IMR-90 (cell line): ENCODE measurements around the gene SLC27A4. TPM values are rescaled to one million over a fixed set of nuclear protein-coding genes. Genes with fewer than 3 reads are reported as not detected.
A peak's percentile ranks its signal among the peaks of the same experiment; 100 is the strongest.

ENCODE experiments used
- ATAC-seq: fragments of 200-7000 bp; cut with Tn5 transposase; 2 replicates; pipeline ENCODE4 v1.9.1; 2020; ENCODE audit warnings: low read depth, mild to moderate bottlenecking, moderate library complexity
- BruUV-seq: library from RNA; stranded (reverse); fragments of 400-500 nt; replicated peaks from 2 replicates; lab custom pipeline; 2021; lab: Mats Ljungman, UMichigan
- CTCF ChIA-PET: fragments of 300-600 bp; formaldehyde crosslinking; extraction: SDS; loops from one replicate; lab custom pipeline; 2021; ENCODE audit warnings: antibody characterized with exemption; lab: Yijun Ruan, JAX
- POLR2A ChIA-PET: fragments of 300-600 bp; sonication (Branson Sonifier 250); formaldehyde crosslinking; loops from one replicate; lab custom pipeline; 2022; ENCODE audit warnings: antibody characterized with exemption; ENCODE audit not compliant: unreplicated experiment; lab: Charles Lee
- DNase-seq: peaks from one replicate; pipeline ENCODE4 v3.0.0; 2013
- H2AFZ ChIP-seq: replicated peaks from 2 replicates; pipeline ENCODE3; 2013; ENCODE audit warnings: low read length, mild to moderate bottlenecking; ENCODE audit not compliant: poor library complexity
- H2AK5ac ChIP-seq: 2 replicates; pipeline ENCODE4 v1.6.1; 2013; ENCODE audit warnings: low read depth, low read length, inconsistent platforms
- H2AK9ac ChIP-seq: replicated peaks from 2 replicates; pipeline ENCODE3; 2013; ENCODE audit warnings: mild to moderate bottlenecking, low read depth, low read length, moderate library complexity; ENCODE audit not compliant: poor library complexity
- H2BK120ac ChIP-seq: 2 replicates; pipeline ENCODE4 v1.6.1; 2013; ENCODE audit warnings: low read depth, low read length, inconsistent platforms
- H2BK15ac ChIP-seq: 3 replicates; pipeline ENCODE4 v1.6.1; 2013; ENCODE audit warnings: low read depth, low read length, inconsistent platforms
- H2BK20ac ChIP-seq: 2 replicates; pipeline ENCODE4 v1.6.1; 2013; ENCODE audit warnings: low read depth, mild to moderate bottlenecking, inconsistent platforms, low read length, moderate library complexity
- H2BK5ac ChIP-seq: 2 replicates; pipeline ENCODE4 v1.6.1; 2013; ENCODE audit warnings: mild to moderate bottlenecking, low read depth, low read length, inconsistent platforms; ENCODE audit not compliant: poor library complexity, severe bottlenecking
- H3K14ac ChIP-seq: replicated peaks from 2 replicates; pipeline ENCODE4 v1.6.1; 2013; ENCODE audit warnings: low read depth, low read length, inconsistent platforms
- H3K18ac ChIP-seq: 2 replicates; pipeline ENCODE4 v1.6.1; 2013; ENCODE audit warnings: low read depth, low read length, control low read depth
- H3K23ac ChIP-seq: 2 replicates; pipeline ENCODE4 v1.6.1; 2013; ENCODE audit warnings: low read depth, low read length, inconsistent platforms
- H3K27ac ChIP-seq: 2 replicates; pipeline ENCODE4 v1.5.1; 2013; ENCODE audit warnings: mild to moderate bottlenecking, control low read depth, low read length; ENCODE audit not compliant: insufficient read depth
- H3K27me3 ChIP-seq: 2 replicates; pipeline ENCODE4 v1.6.1; 2013; ENCODE audit warnings: low read length; ENCODE audit not compliant: control insufficient read depth, insufficient read depth
- H3K36me3 ChIP-seq: 2 replicates; pipeline ENCODE4 v1.6.1; 2013; ENCODE audit warnings: low read length, mixed read lengths; ENCODE audit not compliant: control insufficient read depth, insufficient read depth
- H3K4ac ChIP-seq: 2 replicates; pipeline ENCODE4 v1.6.1; 2013; ENCODE audit warnings: low read depth, low read length, inconsistent platforms
- H3K4me1 ChIP-seq: 2 replicates; pipeline ENCODE4 v1.6.1; 2013; ENCODE audit warnings: low read length, mixed read lengths; ENCODE audit not compliant: control insufficient read depth, insufficient read depth
- H3K4me2 ChIP-seq: 2 replicates; pipeline ENCODE4 v1.6.1; 2013; ENCODE audit warnings: low read depth, mild to moderate bottlenecking, control low read depth, low read length, moderate library complexity
- H3K4me3 ChIP-seq: 2 replicates; pipeline ENCODE4 v1.5.1; 2013; ENCODE audit warnings: low read depth, mild to moderate bottlenecking, control low read depth, low read length, moderate library complexity; ENCODE audit not compliant: insufficient read depth
- H3K56ac ChIP-seq: 2 replicates; pipeline ENCODE4 v1.6.1; 2013; ENCODE audit warnings: low read length, inconsistent platforms; ENCODE audit not compliant: insufficient read depth; ENCODE audit errors: extremely low read depth
- H3K79me1 ChIP-seq, 2 experiments: 2 replicates each; pipeline ENCODE4 v1.6.1; 2013; ENCODE audit warnings: low read length in 2 of 2, inconsistent platforms in 1 of 2, low read depth in 1 of 2
- H3K9ac ChIP-seq: 2 replicates; pipeline ENCODE4 v1.6.1; 2013; ENCODE audit warnings: low read depth, low read length, control low read depth
- H3K9me1 ChIP-seq: 2 replicates; pipeline ENCODE4 v1.6.1; 2013; ENCODE audit warnings: low read length, inconsistent platforms; ENCODE audit not compliant: insufficient read depth
- H3K9me3 ChIP-seq: 2 replicates; pipeline ENCODE4 v1.6.1; 2013; ENCODE audit warnings: low read length; ENCODE audit not compliant: control insufficient read depth, insufficient read depth
- H4K20me1 ChIP-seq: 2 replicates; pipeline ENCODE4 v1.6.1; 2013; ENCODE audit warnings: low read length, inconsistent platforms; ENCODE audit not compliant: insufficient read depth
- H4K5ac ChIP-seq: 2 replicates; pipeline ENCODE4 v1.6.1; 2013; ENCODE audit warnings: mild to moderate bottlenecking, low read depth, low read length, control low read depth
- H4K8ac ChIP-seq, 2 experiments: 2 replicates each; pipeline ENCODE4 v1.6.1; 2013; ENCODE audit warnings: low read depth in 2 of 2, low read length in 2 of 2, control low read depth in 1 of 2, inconsistent platforms in 1 of 2
- H4K91ac ChIP-seq: 2 replicates; pipeline ENCODE4 v1.6.1; 2013; ENCODE audit warnings: low read depth, low read length, inconsistent platforms; ENCODE audit not compliant: insufficient read depth
- BHLHE40 ChIP-seq: fragments of 150-350 bp; IDR thresholded peaks from 2 replicates; pipeline ENCODE4 v1.6.1; 2016; ENCODE audit warnings: mild to moderate bottlenecking, low read depth, low read length
- CEBPB ChIP-seq: IDR thresholded peaks from 2 replicates; pipeline ENCODE4 v1.6.1; 2012; ENCODE audit warnings: low read depth, low read length, improper control_type of control experiment
- CHD1 ChIP-seq: IDR thresholded peaks from 2 replicates; pipeline ENCODE4 v1.6.1; 2012; ENCODE audit warnings: low read depth, low read length, improper control_type of control experiment
- CTCF ChIP-seq: conservative IDR thresholded peaks from 2 replicates; pipeline ENCODE4 v1.5.1; 2012; ENCODE audit warnings: mild to moderate bottlenecking, low read depth, low read length, improper control_type of control experiment
- ELK1 ChIP-seq: fragments of 150-350 bp; IDR thresholded peaks from 2 replicates; pipeline ENCODE4 v1.6.1; 2016; ENCODE audit warnings: low read depth, mild to moderate bottlenecking, low read length, moderate library complexity, borderline replicate concordance
- FOS ChIP-seq: fragments of 150-350 bp; IDR thresholded peaks from 2 replicates; pipeline ENCODE4 v1.6.1; 2016; ENCODE audit warnings: low read depth, low read length
- MAZ ChIP-seq: IDR thresholded peaks from 2 replicates; pipeline ENCODE4 v1.6.1; 2012; ENCODE audit warnings: low read depth, mild to moderate bottlenecking, low read length, improper control_type of control experiment, moderate library complexity, borderline replicate concordance
- MXI1 ChIP-seq: IDR thresholded peaks from 2 replicates; pipeline ENCODE4 v1.6.1; 2012; ENCODE audit warnings: low read depth, mild to moderate bottlenecking, low read length, moderate library complexity, borderline replicate concordance
- NFE2L2 ChIP-seq: fragments of 150-350 bp; IDR thresholded peaks from 2 replicates; pipeline ENCODE4 v1.6.1; 2016; ENCODE audit warnings: low read depth, mild to moderate bottlenecking, low read length
- POLR2A ChIP-seq: IDR thresholded peaks from 2 replicates; pipeline ENCODE4 v1.6.1; 2012; ENCODE audit warnings: mild to moderate bottlenecking, low read depth, low read length
- RAD21 ChIP-seq: IDR thresholded peaks from 2 replicates; pipeline ENCODE4 v1.6.1; 2012; ENCODE audit warnings: low read length, improper control_type of control experiment
- RCOR1 ChIP-seq: IDR thresholded peaks from 2 replicates; pipeline ENCODE4 v1.6.1; 2012; ENCODE audit warnings: mild to moderate bottlenecking, low read length, improper control_type of control experiment; ENCODE audit not compliant: insufficient replicate concordance
- RFX5 ChIP-seq: IDR thresholded peaks from 2 replicates; pipeline ENCODE4 v1.8.0; 2012; ENCODE audit warnings: low read depth, mild to moderate bottlenecking, low read length, moderate library complexity
- SMC3 ChIP-seq: fragments of 150-350 bp; IDR thresholded peaks from 2 replicates; pipeline ENCODE4 v1.6.1; 2016; ENCODE audit warnings: low read depth, mild to moderate bottlenecking, antibody characterized with exemption, low read length, moderate library complexity
- USF2 ChIP-seq: fragments of 150-350 bp; IDR thresholded peaks from 2 replicates; pipeline ENCODE4 v1.6.1; 2017; ENCODE audit warnings: mild to moderate bottlenecking, antibody characterized with exemption, low read length, low read depth
- WGBS, 2 experiments: methylation state at CpG; one replicate each; pipeline versions ENCODE4 v1.1.5 to v1.1.7; 2013; ENCODE audit warnings: missing lambda C conversion rate in 2 of 2; ENCODE audit not compliant: insufficient read length in 1 of 2; ENCODE audit errors: extremely low coverage in 2 of 2; 5-methylcytosine and 5-hydroxymethylcytosine counted together
- dilution Hi-C: fragments of 300-500 bp; cut with HindIII; formaldehyde crosslinking; loops from one replicate; pipeline ENCODE4 v1.14.3; 2018; ENCODE audit warnings: low sequenced_read_pairs; ENCODE audit not compliant: unreplicated experiment
- in situ Hi-C: fragments of 300-500 bp; cut with MboI; formaldehyde crosslinking; loops from 3 replicates; pipeline ENCODE4 v1.14.3; 2019; ENCODE audit warnings: low sequenced_read_pairs, inconsistent platforms, mixed read lengths
- intact Hi-C: fragments of 100-400 bp; cut with micrococcal nuclease; formaldehyde crosslinking; loops from 2 replicates; pipeline ENCODE4 v1.10.0; 2022
- polyA plus RNA-seq, 3 experiments: library from polyadenylated mRNA; depleted of rRNA; stranded (reverse); fragments of >200 nt; gene quantifications; 2 replicates each; pipeline ENCODE4 v1.2.3, GENCODE V29; 2012; ENCODE audit warnings: low replicate concordance in 1 of 3
- total RNA-seq: library from RNA; depleted of rRNA; stranded (reverse); fragments of >200 nt; gene quantifications from 2 replicates; pipeline ENCODE4 v1.2.3, GENCODE V29; 2012

The SLC27A4 gene
- total and polyA plus RNA-seq, 2 of the 4 experiments (the other 2 are of a cell fraction) = 9.7 to 13.7 TPM

- peaks cover 4% of the 10 kb centered on the region; the same call in 1 of the 2 replicates for H3K9me1 ChIP-seq
- no peaks in the 10 kb centered on the region for H3K36me3 ChIP-seq
- H4K91ac ChIP-seq = no peak overlapping the region
- H3K4ac ChIP-seq = no peak overlapping the region
- no peak overlapping the region for H3K14ac ChIP-seq
- H4K5ac ChIP-seq = no peak overlapping the region
- no peak overlapping the region for H3K23ac ChIP-seq
- H2BK20ac ChIP-seq = no peak overlapping the region
- no peak overlapping the region for H3K4me3 ChIP-seq
- H3K27ac ChIP-seq = no peak overlapping the region
- H2AFZ ChIP-seq = peak overlapping the region; percentile 53
- no peak overlapping the region for H2BK120ac ChIP-seq
- H4K20me1 ChIP-seq = no peaks in the 10 kb centered on the region
- ChIA-PET CTCF (no interaction called here), POLR2A (interaction anchor here (0.8 kb wide), 1 partner anchor 531 kb away, joined by 4 read pairs; no protein-coding TSS in a partner anchor)
- H3K56ac ChIP-seq = no peak overlapping the region
- H3K4me2 ChIP-seq = no peak overlapping the region
- no peak overlapping the region for H3K9ac ChIP-seq
- H2AK9ac ChIP-seq = peak overlapping the region; percentile 0
- dilution Hi-C loops = no loop called here
- no peak for DNase-seq
- no peaks in the 10 kb centered on the region for H3K79me1 ChIP-seq
- no peak overlapping the region for H2BK15ac ChIP-seq
- peaks cover 2% of the 10 kb centered on the region; the same call in 1 of the 2 replicates for H3K27me3 ChIP-seq
- no peak overlapping the region for H2BK5ac ChIP-seq
- H4K8ac ChIP-seq = peak overlapping the region in 1 of 2 experiments; percentile 21; a peak in 1 of 4 replicates
- no peaks in the 10 kb centered on the region for H3K9me3 ChIP-seq
- intact Hi-C loops = no loop called here
- H2AK5ac ChIP-seq = no peak overlapping the region
- WGBS, 2 experiments = 67% methylated on average over 7 of the region's 20 CpGs; no CpG with 5 or more reads in 1 of the 2 experiments
- in situ Hi-C loops = no loop called here
- no peak overlapping the region for H3K18ac ChIP-seq
- peaks cover 6% of the 10 kb centered on the region for H3K4me1 ChIP-seq
- no TSS peak for BruUV-seq
- no peak for ATAC-seq
- TF ChIP-seq RAD21 (no peak), MAZ (no peak), RFX5 (no peak), BHLHE40 (no peak), SMC3 (no peak), ELK1 (no peak), POLR2A (no peak), RCOR1 (no peak), MXI1 (no peak), CTCF (no peak), USF2 (no peak), NFE2L2 (no peak), FOS (no peak), CHD1 (no peak), CEBPB (no peak)
Measured at GRCh38 chr9:128405077-128405779, 64.9 kb downstream of the SLC27A4 start.
